GM19035 (cell line): Measurements from ENCODE around the gene SEPHS2.

Experiments
- ATAC-seq: cut with Tn5 transposase; IDR thresholded peaks from one replicate; pipeline ENCODE4 v1.9.1; 2021; ENCODE audit not compliant: unreplicated experiment

The SEPHS2 gene

DNA sequence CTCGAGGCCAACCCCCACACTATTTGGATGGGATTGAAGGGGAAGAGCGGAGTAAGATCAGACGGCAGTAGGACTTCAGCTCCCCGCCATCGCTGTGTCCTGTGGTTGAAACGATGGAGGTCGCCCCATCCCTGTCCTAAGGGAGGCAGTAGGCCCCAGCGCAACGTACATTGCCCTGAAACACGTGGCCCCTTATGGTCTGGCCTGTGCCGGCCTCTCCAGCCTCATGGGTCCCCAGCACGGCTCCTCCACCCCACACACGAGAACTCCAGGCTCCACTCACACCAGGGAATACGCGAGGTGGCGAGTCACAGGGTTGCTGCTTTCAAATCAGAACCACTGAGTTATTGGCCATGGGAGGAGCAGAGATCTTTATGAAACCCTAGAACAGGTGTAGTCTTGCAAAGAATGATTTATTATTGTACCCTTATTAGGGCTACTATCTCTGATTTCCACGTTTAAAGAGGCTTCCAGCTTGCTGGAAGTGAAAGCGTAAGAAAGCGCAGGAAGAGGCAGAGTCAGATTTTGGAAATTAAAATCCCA lies 15.2 kb downstream of the SEPHS2 start:
- peak; percentile 3 for ATAC-seq

GRCh38 chr16:30429678-30430427 lies 15.8 kb downstream of the SEPHS2 start, which contains the start of gene DCTPP1:
Gene DCTPP1, minus strand, starts transcription at chr16:30430030. Its CDS starts 50 bp downstream, at chr16:30429980.
- ATAC-seq, result peak; percentile 95

GRCh38 chr16:30429418-30429677 lies 16.3 kb downstream of the SEPHS2 start:
- no peak for ATAC-seq

- ATAC-seq, result no peak
Measured at GRCh38 chr16:30428055-30428454, 17.6 kb downstream of the SEPHS2 start.

GRCh38 chr16:30421010-30421409 lies 24.7 kb downstream of the SEPHS2 start:
- ATAC-seq, result no peak

DNA sequence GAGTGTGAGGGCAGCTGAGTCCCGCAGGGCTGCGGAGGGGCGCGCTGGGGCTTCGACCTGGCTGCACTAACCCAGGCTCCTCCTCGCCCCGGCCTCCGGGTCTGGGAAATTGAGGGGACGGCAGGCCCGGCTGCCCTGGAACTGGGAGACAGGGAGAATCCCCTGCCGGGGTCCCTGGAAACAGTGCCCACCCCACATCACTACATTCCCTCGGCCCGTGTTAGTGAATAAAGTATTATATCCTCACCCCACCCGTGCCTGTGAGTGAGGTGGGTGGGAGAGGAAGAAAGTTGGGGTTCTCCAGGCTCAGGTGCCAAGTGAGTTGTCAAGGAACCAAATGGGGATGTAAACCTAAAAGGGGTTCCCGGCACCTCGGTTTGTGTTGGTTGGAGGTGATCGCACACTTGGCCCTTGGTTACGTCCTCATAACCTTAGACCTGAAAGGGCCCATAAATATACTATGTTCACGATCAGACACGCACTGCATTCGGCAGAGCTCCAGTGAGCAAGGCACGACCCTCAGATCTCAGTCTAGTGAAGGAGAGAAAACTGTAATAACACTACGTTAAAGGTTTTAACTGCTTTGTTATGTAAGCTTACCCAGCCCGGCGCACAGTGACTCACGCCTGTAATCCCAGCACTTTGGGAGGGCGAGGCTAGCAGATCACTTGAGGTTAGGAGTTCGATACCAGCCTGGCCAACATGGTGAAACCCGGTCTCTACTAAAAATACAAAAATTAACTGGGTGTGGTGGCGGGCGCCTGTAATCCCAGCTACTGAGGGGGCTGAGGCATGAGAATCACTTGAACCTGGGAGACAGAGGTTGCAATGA lies 27.1 kb downstream of the SEPHS2 start:
- ATAC-seq, result no peak

DNA sequence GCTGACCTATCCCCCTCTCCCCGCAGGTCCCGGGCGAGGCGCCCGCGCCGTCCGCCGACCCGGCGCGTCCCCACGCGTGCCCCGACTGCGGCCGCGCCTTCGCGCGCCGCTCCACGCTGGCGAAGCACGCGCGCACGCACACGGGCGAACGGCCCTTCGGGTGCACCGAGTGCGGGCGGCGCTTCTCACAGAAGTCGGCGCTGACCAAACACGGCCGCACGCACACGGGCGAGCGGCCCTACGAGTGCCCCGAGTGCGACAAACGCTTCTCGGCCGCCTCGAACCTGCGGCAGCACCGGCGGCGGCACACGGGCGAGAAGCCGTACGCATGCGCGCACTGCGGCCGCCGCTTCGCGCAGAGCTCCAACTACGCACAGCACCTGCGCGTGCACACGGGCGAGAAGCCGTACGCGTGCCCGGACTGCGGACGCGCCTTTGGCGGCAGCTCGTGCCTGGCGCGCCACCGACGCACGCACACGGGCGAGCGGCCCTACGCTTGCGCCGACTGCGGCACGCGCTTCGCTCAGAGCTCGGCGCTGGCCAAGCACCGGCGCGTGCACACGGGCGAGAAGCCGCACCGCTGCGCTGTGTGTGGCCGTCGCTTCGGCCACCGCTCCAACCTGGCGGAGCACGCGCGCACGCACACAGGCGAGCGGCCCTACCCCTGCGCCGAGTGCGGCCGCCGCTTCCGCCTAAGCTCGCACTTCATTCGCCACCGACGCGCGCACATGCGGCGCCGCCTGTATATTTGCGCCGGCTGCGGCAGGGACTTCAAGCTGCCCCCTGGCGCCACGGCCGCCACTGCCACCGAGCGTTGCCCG lies 27.9 kb downstream of the SEPHS2 start:
- peak; percentile 83 for ATAC-seq

DNA sequence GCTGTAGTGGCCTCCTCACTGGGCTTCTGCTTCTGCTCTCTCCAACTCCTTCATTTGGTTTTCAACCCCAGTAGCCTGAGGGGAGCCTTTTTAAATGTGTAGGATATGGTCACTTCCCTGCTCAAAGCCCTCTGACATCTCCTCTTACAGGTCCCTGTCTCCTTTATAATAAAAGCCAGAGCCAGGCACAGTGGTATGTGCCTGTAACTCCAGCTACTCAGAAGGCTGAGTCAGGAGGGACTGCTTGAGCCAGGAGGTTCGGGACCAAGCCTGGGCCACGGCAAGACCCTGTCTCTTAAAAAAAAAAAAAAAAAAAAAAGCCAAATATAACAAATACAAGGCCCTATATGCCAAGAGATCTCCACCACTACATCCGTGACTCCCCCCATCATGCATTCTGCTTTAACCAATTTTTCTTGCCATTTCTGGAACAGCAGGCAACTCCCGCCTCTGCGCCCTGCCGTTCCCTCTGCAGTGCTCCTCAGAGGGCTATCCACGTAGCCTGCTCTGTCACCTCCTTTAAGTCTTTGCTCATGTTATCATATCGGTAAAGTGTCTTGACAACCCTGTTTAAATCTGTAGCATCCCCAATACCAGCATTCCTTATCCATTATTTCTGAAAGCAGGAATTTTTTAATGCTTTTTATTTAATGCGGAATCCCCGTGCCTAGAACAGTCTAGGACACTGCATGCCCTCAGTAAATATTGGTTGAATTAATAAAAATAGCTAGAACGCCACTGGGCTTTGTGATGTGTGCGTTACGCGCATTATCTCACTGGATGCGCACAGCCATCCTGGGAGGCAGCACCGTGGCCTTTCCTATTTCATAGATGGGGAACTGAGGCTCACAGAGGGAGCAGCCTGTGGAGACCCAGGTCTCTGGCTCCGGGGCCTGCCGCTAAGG lies 28.8 kb downstream of the SEPHS2 start:
- no peak for ATAC-seq

DNA sequence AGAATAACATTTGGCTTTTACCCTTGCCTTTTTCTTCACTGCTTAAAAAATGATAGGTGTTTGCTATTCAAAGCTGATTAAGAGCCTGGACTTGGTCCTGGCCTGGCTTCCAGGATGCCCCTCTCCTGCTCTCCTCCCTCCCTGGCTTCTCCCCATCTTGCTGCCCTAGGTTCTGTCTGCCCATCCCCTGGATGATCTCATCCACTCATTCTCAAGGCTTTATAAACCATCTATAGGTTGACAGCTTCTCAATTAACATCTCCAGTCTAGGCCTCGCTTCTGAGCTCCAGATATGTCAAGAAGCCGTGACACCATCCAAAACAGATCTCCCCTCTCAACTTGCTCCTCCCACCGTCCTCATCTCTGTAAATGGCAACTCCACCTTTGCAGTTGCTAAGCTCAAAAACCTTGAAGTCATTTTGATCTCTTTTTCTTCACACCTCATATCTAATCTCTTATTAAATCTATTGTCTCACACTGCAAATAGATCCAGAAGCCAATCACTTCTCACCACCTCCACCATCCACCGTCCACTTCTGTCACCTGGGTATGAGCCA lies 29.5 kb downstream of the SEPHS2 start:
- ATAC-seq, result no peak

- no peak for ATAC-seq
Measured at GRCh38 chr16:30414159-30414558, 31.5 kb downstream of the SEPHS2 start.

DNA sequence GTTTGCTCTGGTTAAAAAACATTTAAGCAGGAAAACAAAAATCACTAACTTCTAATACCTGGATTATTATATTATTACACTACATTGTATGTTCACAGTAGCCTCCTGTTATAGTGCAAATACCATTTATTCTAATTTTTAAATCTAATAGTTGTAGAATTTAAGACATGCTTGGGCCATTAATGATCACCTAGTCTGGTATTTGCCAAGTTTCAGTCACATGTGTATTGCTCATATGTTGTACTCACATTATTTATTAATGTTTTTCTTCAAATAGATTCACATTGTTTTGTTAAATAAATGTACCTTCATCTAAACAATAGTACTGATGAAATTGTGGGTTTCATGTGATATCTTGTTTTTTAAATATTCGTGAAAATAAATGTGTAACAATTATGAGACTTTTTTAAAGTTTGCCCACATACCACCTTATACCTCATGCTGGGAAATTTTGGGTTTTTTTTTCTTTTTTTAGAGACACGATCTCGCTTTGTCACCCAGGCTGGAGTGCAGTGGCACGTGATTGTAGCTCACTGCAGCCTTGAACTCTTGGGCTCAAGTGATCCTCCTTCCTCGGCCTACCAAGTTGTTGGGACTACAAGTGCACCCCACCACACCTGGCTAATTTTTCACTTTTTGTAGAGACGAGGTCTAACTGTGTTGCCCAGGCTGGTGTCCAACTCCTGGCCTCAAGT lies 32.4 kb downstream of the SEPHS2 start:
- no peak for ATAC-seq

DNA sequence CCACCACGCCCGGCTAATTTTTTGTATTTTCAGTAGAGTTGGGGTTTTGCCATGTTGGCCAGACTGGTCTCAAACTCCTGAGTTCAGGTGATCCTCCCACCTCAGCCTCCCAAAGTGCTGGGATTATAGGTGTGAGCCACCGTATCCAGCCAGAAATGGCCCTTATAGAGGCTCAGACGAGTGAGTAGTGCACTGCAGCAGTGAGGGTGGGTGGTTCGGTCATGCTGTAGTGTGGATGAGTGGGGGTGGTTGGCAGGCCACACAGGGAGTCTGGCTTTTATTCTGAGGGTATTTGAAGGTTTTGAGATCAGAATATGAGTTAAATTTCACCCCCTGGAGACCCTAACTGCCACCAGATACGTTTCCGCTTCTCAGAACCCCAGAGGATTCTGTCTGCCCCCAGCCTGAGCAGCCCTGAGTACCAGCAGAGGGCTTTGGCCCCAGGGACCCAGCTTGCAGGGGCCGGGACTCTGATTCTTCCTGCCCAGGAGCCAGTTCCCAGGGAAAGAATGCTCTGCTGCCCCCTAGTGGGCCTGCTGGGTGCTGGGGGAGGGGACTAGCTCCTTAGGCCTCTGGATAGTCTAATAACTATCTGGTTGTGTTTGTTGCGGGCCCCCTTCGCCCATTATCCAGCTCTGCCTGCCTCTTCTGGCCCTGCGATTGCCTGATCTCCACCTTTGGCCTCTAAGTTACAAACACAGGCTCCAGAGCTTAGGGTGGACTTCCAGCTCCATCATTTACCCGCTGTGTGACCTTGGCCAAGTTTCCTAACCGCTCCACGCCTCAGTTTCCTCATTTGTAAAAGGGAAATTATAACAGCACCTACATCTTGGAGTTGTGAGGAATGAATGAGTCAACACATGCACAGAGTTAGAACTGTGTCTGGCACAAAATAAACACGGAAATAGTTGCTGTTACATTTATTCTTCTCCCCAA lies 36.3 kb downstream of the SEPHS2 start:
- ATAC-seq, result peak; percentile 38

DNA sequence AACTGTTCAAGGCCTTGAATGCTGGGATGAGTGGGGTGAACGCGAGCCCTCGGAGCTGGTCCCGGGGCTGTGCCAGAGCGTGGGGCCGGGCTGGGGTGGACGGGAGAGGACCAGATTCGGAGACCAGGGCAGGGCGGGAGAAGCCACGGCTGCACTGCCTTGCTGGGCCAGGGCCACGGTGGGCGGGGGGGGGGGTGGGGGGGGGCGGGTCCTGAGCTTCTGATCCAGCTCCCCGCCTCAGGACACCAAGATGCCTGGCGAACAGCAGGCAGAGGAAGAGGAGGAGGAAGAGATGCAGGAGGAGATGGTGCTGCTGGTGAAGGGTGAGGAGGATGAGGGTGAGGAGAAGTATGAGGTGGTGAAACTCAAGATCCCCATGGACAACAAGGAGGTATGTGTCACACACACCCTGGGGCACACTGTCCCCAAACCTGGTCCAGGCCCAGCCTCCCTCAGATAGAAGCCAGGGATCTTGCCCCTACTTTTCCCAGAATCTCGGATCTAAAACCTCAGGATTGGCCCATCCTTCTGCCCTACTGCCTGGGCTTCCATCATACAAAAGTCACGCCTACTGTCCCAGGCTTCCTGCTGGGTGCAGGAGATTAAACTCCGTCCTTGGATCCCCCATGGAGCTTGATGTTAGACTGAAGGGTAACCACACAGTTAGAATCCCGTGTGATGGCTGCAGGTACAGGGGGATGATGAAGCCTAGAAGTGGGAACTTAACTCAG lies 37.7 kb downstream of the SEPHS2 start:
- peak; percentile 5 for ATAC-seq

GRCh38 chr16:30407102-30407803 lies 38.4 kb downstream of the SEPHS2 start, which contains the start of gene ZNF771:
Gene ZNF771, plus strand, starts transcription at chr16:30407606. Its CDS starts 448 bp downstream, at chr16:30408054.
- peak; percentile 81 for ATAC-seq

GRCh38 chr16:30406795-30407101 lies 38.9 kb downstream of the SEPHS2 start:
- ATAC-seq, result peak; percentile 6

GRCh38 chr16:30401768-30402425 lies 43.8 kb downstream of the SEPHS2 start:
- ATAC-seq, result no peak
